GM12878 (cell line): ENCODE measurements around the gene METTL5. TPM values are rescaled to one million over a fixed set of nuclear protein-coding genes. Genes with fewer than 3 reads are reported as not detected.

Source experiments
- ATAC-seq: fragments of 200-7000 bp; cut with Tn5 transposase; 3 replicates; pipeline ENCODE4 v1.9.1; 2020; ENCODE audit warnings: mild to moderate bottlenecking, moderate library complexity
- BruUV-seq: library from RNA; stranded (reverse); fragments of 400-500 nt; replicated peaks from 2 replicates; lab custom pipeline; 2021; lab: Mats Ljungman, UMichigan
- CTCF ChIA-PET: fragments of 300-600 bp; sonication (Branson Sonifier 250); formaldehyde crosslinking; extraction: SDS; loops from one replicate; lab custom pipeline; 2021; ENCODE audit warnings: inconsistent platforms; lab: Yijun Ruan, JAX
- POLR2A ChIA-PET: fragments of 350-600 bp; formaldehyde crosslinking; extraction: SDS; loops from one replicate; lab custom pipeline; 2021; ENCODE audit warnings: inconsistent platforms; lab: Charles Lee
- RAD21 ChIA-PET: fragments of 300-600 bp; sonication (Branson Sonifier 250); formaldehyde crosslinking; loops from one replicate; lab custom pipeline; 2023; ENCODE audit warnings: antibody characterized with exemption; ENCODE audit not compliant: unreplicated experiment; lab: Charles Lee
- SMC1A ChIA-PET: fragments of 300-600 bp; sonication (Branson Sonifier 250); formaldehyde crosslinking; loops from one replicate; lab custom pipeline; 2023; ENCODE audit not compliant: unreplicated experiment, uncharacterized antibody; lab: Charles Lee
- DNase-seq: peaks from one replicate; pipeline ENCODE4 v3.0.0-alpha.2; 2011; ENCODE audit warnings: low read depth, low spot score
- FAIRE-seq: peaks from 3 replicates; lab custom pipeline; 2011; peaks lifted over from hg19 to GRCh38; lab: Jason Lieb, UNC
- H2AFZ ChIP-seq: 2 replicates; pipeline ENCODE4 v1.6.0; 2011; ENCODE audit warnings: low read depth, low read length, control low read depth; ENCODE audit not compliant: control insufficient read depth
- H3K27ac ChIP-seq: 2 replicates; pipeline ENCODE4 v1.5.1; 2011; ENCODE audit warnings: control low read depth; ENCODE audit not compliant: control insufficient read depth, insufficient read depth
- H3K27me3 ChIP-seq, 2 experiments: replicated peaks in 1 of 2; 2 replicates each; pipeline versions ENCODE4 v1.6.0 to v1.6.1; 2011; ENCODE audit warnings: low read length in 1 of 2; ENCODE audit not compliant: control insufficient read depth in 2 of 2, insufficient read depth in 2 of 2
- H3K36me3 ChIP-seq, 2 experiments: 2 replicates each; pipeline ENCODE4 v1.5.1; 2011; ENCODE audit warnings: low read length in 1 of 2; ENCODE audit not compliant: control insufficient read depth in 2 of 2, insufficient read depth in 2 of 2
- H3K4me1 ChIP-seq: 2 replicates; pipeline ENCODE4 v1.6.1; 2011; ENCODE audit warnings: mild to moderate bottlenecking, low read length, moderate library complexity, mixed read lengths; ENCODE audit not compliant: control insufficient read depth, insufficient read depth
- H3K4me2 ChIP-seq: 2 replicates; pipeline ENCODE4 v1.6.0; 2011; ENCODE audit warnings: control low read depth; ENCODE audit not compliant: control insufficient read depth, insufficient read depth
- H3K4me3 ChIP-seq: fragments of 200-600 bp; sonication (generic); 2 replicates; pipeline ENCODE4 v1.5.1; 2016
- H3K79me2 ChIP-seq: 2 replicates; pipeline ENCODE4 v1.6.0; 2011; ENCODE audit warnings: low read length; ENCODE audit not compliant: control insufficient read depth, insufficient read depth
- H3K9ac ChIP-seq: 2 replicates; pipeline ENCODE4 v1.8.0; 2011; ENCODE audit warnings: low read length, control low read depth, mixed read lengths; ENCODE audit not compliant: control insufficient read depth, insufficient read depth
- H3K9me3 ChIP-seq: replicated peaks from 3 replicates; pipeline ENCODE4 v1.5.1; 2011; ENCODE audit warnings: mild to moderate bottlenecking, low read length; ENCODE audit not compliant: control insufficient read depth, insufficient read depth
- H4K20me1 ChIP-seq: 2 replicates; pipeline ENCODE4 v1.6.0; 2011; ENCODE audit not compliant: control insufficient read depth, insufficient read depth
- IKZF1 ChIP-seq: fragments of 450-650 bp; conservative IDR thresholded peaks from 2 replicates; pipeline ENCODE4 v1.6.1; 2017; ENCODE audit warnings: antibody characterized with exemption, mild to moderate bottlenecking
- POLR2AphosphoS2 ChIP-seq: IDR thresholded peaks from 2 replicates; pipeline ENCODE4 v1.6.1; 2011; ENCODE audit warnings: low read depth, mild to moderate bottlenecking, low read length, improper control_type of control experiment, moderate library complexity
- SP1 ChIP-seq: IDR thresholded peaks from one replicate; pipeline ENCODE4 v1.6.1; 2011; ENCODE audit warnings: low read depth, low read length
- WGBS: methylation state at CpG from one replicate; pipeline ENCODE4 v1.1.6; 2016; ENCODE audit warnings: low lambda C conversion rate; ENCODE audit not compliant: insufficient replicate concordance, insufficient coverage; ENCODE audit errors: missing lambda C conversion rate; 5-methylcytosine and 5-hydroxymethylcytosine counted together
- in situ Hi-C: fragments of 300-500 bp; cut with MboI; formaldehyde crosslinking; loops from 9 replicates; pipeline ENCODE4 v1.14.3; 2018; ENCODE audit warnings: mixed read lengths
- intact Hi-C: fragments of 100-400 bp; cut with micrococcal nuclease; formaldehyde crosslinking; loops from one replicate; pipeline ENCODE4 v1.14.2; 2022; ENCODE audit not compliant: unreplicated experiment
- polyA plus RNA-seq, 11 experiments: library from polyadenylated mRNA; depleted of rRNA in 4 of 11; unstranded in 6 of 11; stranded (reverse) in 5 of 11; fragments of >200 nt; fragmentation: Nextera tagmentation in 4 of 11; fragmentation: Illumina TruSeq in 1 of 11; extraction: Ambion mirVana in 4 of 11; extraction: Trizol in 1 of 11; gene quantifications; 1 replicate in 1 of 11; 2 replicates in 10 of 11; pipeline versions ENCODE4 v1.2.1 to v1.2.3, GENCODE V29; 2011 to 2016; ENCODE audit warnings: inconsistent platforms in 2 of 11, missing spikeins in 2 of 11, low read depth in 1 of 11
- total RNA-seq, 4 experiments: library from RNA; depleted of rRNA in 3 of 4; stranded (reverse); fragments of >200 nt in 3 of 4; fragmentation: Illumina TruSeq in 1 of 4; extraction: Trizol in 1 of 4; gene quantifications; 2 replicates each; pipeline versions ENCODE4 v1.2.1 to v1.2.3, GENCODE V29; 2013 to 2021
- TF ChIP-seq, protein P1 (sequence below): fragments of 450-650 bp; IDR thresholded peaks from 2 replicates; pipeline ENCODE4 v1.6.1; 2017; ENCODE audit warnings: low read depth, mild to moderate bottlenecking, moderate library complexity

The METTL5 gene
- total and polyA plus RNA-seq, 10 of the 15 experiments (the other 5 are each of a cell fraction or from before 2014, with no cell fraction given), result 55.0 to 204 (median 87.4) TPM

DNA sequence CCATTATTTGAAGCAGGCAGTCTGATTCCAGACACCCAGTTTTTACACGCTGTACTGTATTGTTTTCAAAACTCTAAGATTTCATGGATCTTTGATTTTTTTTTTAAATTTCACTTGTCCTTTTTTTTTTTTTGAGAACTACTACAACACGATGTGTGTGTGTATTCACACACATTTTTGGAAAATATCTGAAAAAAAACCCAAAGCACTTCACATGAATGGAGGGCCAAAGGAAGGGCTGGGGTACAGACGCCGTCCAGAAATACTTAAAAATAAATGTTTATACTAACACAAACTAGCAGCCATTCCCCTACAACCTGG lies 26.3 kb downstream of the METTL5 start:
- Histone ChIP-seq H3K9ac (peak overlapping the region; percentile 80), H3K27ac (peak overlapping the region; percentile 85), H4K20me1 (no peaks in the 10 kb centered on the region), H3K36me3 (peaks cover 0 to 4% of the 10 kb centered on the region in 2 experiments; a peak in 2 of 4 replicates), H2AFZ (peak overlapping the region; percentile 87), H3K4me3 (peak overlapping the region; percentile 80), H3K9me3 (no peaks in the 10 kb centered on the region; the same call in 2 of the 3 replicates), H3K79me2 (peaks cover 38% of the 10 kb centered on the region), H3K4me2 (peak overlapping the region; percentile 60; the same call in 1 of the 2 replicates), H3K27me3 (no peaks in the 10 kb centered on the region), H3K4me1 (no peaks in the 10 kb centered on the region; the same call in 1 of the 2 replicates)
- 0% methylated on average over 3 of the region's 4 CpGs for WGBS
- ChIA-PET RAD21 (interaction anchor here (1.6 kb wide), 1 partner anchor 26 kb away, joined by 6 read pairs; the partner anchor contains the start of gene METTL5), CTCF (interaction anchor here (0.9 to 1.6 kb wide), 2 partner anchors 26 to 30 kb away, joined by 3 to 5 read pairs; partner anchors contain the start of gene METTL5), POLR2A (interaction anchor here (0.5 kb wide), 1 partner anchor 760 kb away, joined by 3 read pairs; no protein-coding TSS in a partner anchor), SMC1A (no interaction called here)
- in situ Hi-C loops (no loop called here), intact Hi-C loops (loop anchor here (10.0 kb wide), 1 partner anchor 274 kb away; no protein-coding TSS in a partner anchor)
- no TSS peak for BruUV-seq
- TF ChIP-seq SP1 (no peak), IKZF1 (no peak), POLR2AphosphoS2 (no peak)
- TF ChIP-seq, protein P1, sequence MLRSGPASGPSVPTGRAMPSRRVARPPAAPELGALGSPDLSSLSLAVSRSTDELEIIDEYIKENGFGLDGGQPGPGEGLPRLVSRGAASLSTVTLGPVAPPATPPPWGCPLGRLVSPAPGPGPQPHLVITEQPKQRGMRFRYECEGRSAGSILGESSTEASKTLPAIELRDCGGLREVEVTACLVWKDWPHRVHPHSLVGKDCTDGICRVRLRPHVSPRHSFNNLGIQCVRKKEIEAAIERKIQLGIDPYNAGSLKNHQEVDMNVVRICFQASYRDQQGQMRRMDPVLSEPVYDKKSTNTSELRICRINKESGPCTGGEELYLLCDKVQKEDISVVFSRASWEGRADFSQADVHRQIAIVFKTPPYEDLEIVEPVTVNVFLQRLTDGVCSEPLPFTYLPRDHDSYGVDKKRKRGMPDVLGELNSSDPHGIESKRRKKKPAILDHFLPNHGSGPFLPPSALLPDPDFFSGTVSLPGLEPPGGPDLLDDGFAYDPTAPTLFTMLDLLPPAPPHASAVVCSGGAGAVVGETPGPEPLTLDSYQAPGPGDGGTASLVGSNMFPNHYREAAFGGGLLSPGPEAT, result 0 out of 2 replicates have a peak, but pooled peaks have one; percentile 3
- ATAC-seq, result no peak
- FAIRE-seq, result no peak
- no peak for DNase-seq
